ENCODE results near the gene MYL6B.
A peak's percentile ranks its signal among the peaks of the same experiment; 100 is the strongest.

The MYL6B gene

GRCh38 chr12:56158029-56158925, 5.9 kb downstream of the MYL6B start, which contains the start of gene MYL6:
Gene MYL6 (plus strand): TSS chr12:56158359. CDS start chr12:56158402, 43 bp downstream.
- H3K36me3 ChIP-seq (ENCODE audit: insufficient read depth, low read length) = peaks cover 47% of the 10 kb centered on the region
- no peaks in the 10 kb centered on the region for H3K9me3 ChIP-seq (ENCODE audit: low read depth, low read length)
- H3K9ac ChIP-seq (ENCODE audit: insufficient read length) = peak within 1 kb of the TSS; percentile 91
- peak; percentile 93 for DNase-seq (ENCODE audit: low read depth, low spot score)
- H3K27ac ChIP-seq = peak within 1 kb of the TSS; percentile 89
- peak within 1 kb of the TSS; percentile 89 for H3K4me3 ChIP-seq
- no peak for TF ChIP-seq FOXP2 (optimal IDR thresholded peaks at IDR 0.05; ENCODE audit: control extremely low read depth, extremely low read length, insufficient read depth)
- no peak for TF ChIP-seq EZH2 (IDR thresholded peaks at IDR 0.05)
- TF ChIP-seq POLR2AphosphoS5 (IDR thresholded peaks at IDR 0.05; ENCODE audit: borderline replicate concordance, low read depth, low read length) = peak; percentile 100

GRCh38 chr12:56158926-56159461, 6.6 kb downstream of the MYL6B start:
- TF ChIP-seq POLR2AphosphoS5 (IDR thresholded peaks at IDR 0.05; ENCODE audit: borderline replicate concordance, low read depth, low read length) (peak; percentile 8; the same call in 1 of the 2 replicates), EZH2 (IDR thresholded peaks at IDR 0.05) (no peak), FOXP2 (optimal IDR thresholded peaks at IDR 0.05; ENCODE audit: control extremely low read depth, extremely low read length, insufficient read depth) (no peak)
- H3K9me3 ChIP-seq (ENCODE audit: low read depth, low read length) = no peaks in the 10 kb centered on the region
- H3K9ac ChIP-seq (ENCODE audit: insufficient read length) = peak overlapping the region; percentile 90
- DNase-seq (ENCODE audit: low read depth, low spot score) = no peak
- peaks cover 54% of the 10 kb centered on the region for H3K36me3 ChIP-seq (ENCODE audit: insufficient read depth, low read length)
- H3K27ac ChIP-seq = peak overlapping the region; percentile 75
- peak overlapping the region; percentile 80 for H3K4me3 ChIP-seq

GRCh38 chr12:56159482-56160192, 7.2 kb downstream of the MYL6B start:
- DNase-seq (ENCODE audit: low read depth, low spot score) = no peak
- H3K36me3 ChIP-seq (ENCODE audit: insufficient read depth, low read length) = peaks cover 61% of the 10 kb centered on the region
- no peaks in the 10 kb centered on the region for H3K9me3 ChIP-seq (ENCODE audit: low read depth, low read length)
- H3K9ac ChIP-seq (ENCODE audit: insufficient read length) = peak overlapping the region; percentile 90
- TF ChIP-seq EZH2 (IDR thresholded peaks at IDR 0.05) = no peak
- no peak for TF ChIP-seq POLR2AphosphoS5 (IDR thresholded peaks at IDR 0.05; ENCODE audit: borderline replicate concordance, low read depth, low read length)
- TF ChIP-seq FOXP2 (optimal IDR thresholded peaks at IDR 0.05; ENCODE audit: control extremely low read depth, extremely low read length, insufficient read depth) = no peak
- H3K27ac ChIP-seq = peak overlapping the region; percentile 75; the same call in 1 of the 2 replicates
- H3K4me3 ChIP-seq = peak overlapping the region; percentile 80

- H3K27ac ChIP-seq = no peak overlapping the region
- TF ChIP-seq POLR2AphosphoS5 (IDR thresholded peaks at IDR 0.05; ENCODE audit: borderline replicate concordance, low read depth, low read length) = 0 out of 2 replicates have a peak, but pooled peaks have one; percentile 30
- no peak for TF ChIP-seq FOXP2 (optimal IDR thresholded peaks at IDR 0.05; ENCODE audit: control extremely low read depth, extremely low read length, insufficient read depth)
- no peak for TF ChIP-seq EZH2 (IDR thresholded peaks at IDR 0.05)
- DNase-seq (ENCODE audit: low read depth, low spot score) = no peak
- peaks cover 66% of the 10 kb centered on the region for H3K36me3 ChIP-seq (ENCODE audit: insufficient read depth, low read length)
- H3K9me3 ChIP-seq (ENCODE audit: low read depth, low read length) = no peaks in the 10 kb centered on the region
- peak overlapping the region; percentile 80 for H3K4me3 ChIP-seq
- peak overlapping the region; percentile 90 for H3K9ac ChIP-seq (ENCODE audit: insufficient read length)
Observed at GRCh38 chr12:56160193-56160763, 7.9 kb downstream of the MYL6B start.

GRCh38 chr12:56160894-56161689, 8.7 kb downstream of the MYL6B start:
- no peak for DNase-seq (ENCODE audit: low read depth, low spot score)
- Histone ChIP-seq H3K4me3 (no peak overlapping the region), H3K36me3 (ENCODE audit: insufficient read depth, low read length) (peaks cover 67% of the 10 kb centered on the region), H3K9ac (ENCODE audit: insufficient read length) (peak overlapping the region; percentile 90), H3K27ac (peak overlapping the region; percentile 28; the same call in 1 of the 2 replicates), H3K9me3 (ENCODE audit: low read depth, low read length) (no peaks in the 10 kb centered on the region)
- no peak for TF ChIP-seq FOXP2 (optimal IDR thresholded peaks at IDR 0.05; ENCODE audit: control extremely low read depth, extremely low read length, insufficient read depth)
- TF ChIP-seq POLR2AphosphoS5 (IDR thresholded peaks at IDR 0.05; ENCODE audit: borderline replicate concordance, low read depth, low read length) = no peak
- TF ChIP-seq EZH2 (IDR thresholded peaks at IDR 0.05) = no peak

- peak overlapping the region; percentile 28; the same call in 1 of the 2 replicates for H3K27ac ChIP-seq
Observed at GRCh38 chr12:56161690-56162351, 9.4 kb downstream of the MYL6B start.

More at GRCh38 chr12:56161690-56162351, 9.4 kb downstream of the MYL6B start:
- Histone ChIP-seq H3K9me3 (ENCODE audit: low read depth, low read length) (no peaks in the 10 kb centered on the region), H3K9ac (ENCODE audit: insufficient read length) (no peak overlapping the region), H3K4me3 (no peak overlapping the region), H3K36me3 (ENCODE audit: insufficient read depth, low read length) (peaks cover 70% of the 10 kb centered on the region)
- no peak for DNase-seq (ENCODE audit: low read depth, low spot score)
- TF ChIP-seq EZH2 (IDR thresholded peaks at IDR 0.05) = no peak
- no peak; the same call in 1 of the 2 replicates for TF ChIP-seq POLR2AphosphoS5 (IDR thresholded peaks at IDR 0.05; ENCODE audit: borderline replicate concordance, low read depth, low read length)
- no peak for TF ChIP-seq FOXP2 (optimal IDR thresholded peaks at IDR 0.05; ENCODE audit: control extremely low read depth, extremely low read length, insufficient read depth)
